ENCODE measurements around the gene SPINK13.

- TF ChIP-seq CTCF (IDR thresholded peaks at IDR 0.05) (no peak), POLR2A (IDR thresholded peaks at IDR 0.05) (no peak)
Observed at GRCh38 chr5:148259288-148259687, 9.3 kb upstream of the SPINK13 start.
